Activated naive CD8-positive, alpha-beta T cell (primary cell): ENCODE measurements around the gene IL10RB.
"Not testable (repeated sequence)": the region's sequence is repeated elsewhere in the genome, so short reads cannot be mapped to it uniquely, and the experiment has no call there.

Experiments
- H3K27ac Mint-ChIP-seq: one replicate; pipeline ENCODE4 v1.8.0; 2021; ENCODE audit warnings: mixed read lengths
- H3K27me3 Mint-ChIP-seq: one replicate; pipeline ENCODE4 v1.8.0; 2021; ENCODE audit warnings: mixed read lengths
- H3K36me3 Mint-ChIP-seq: one replicate; pipeline ENCODE4 v1.8.0; 2021; ENCODE audit warnings: mixed read lengths
- H3K4me1 Mint-ChIP-seq: one replicate; pipeline ENCODE4 v1.8.0; 2021; ENCODE audit warnings: low read depth, mixed read lengths
- H3K4me3 Mint-ChIP-seq: one replicate; pipeline ENCODE4 v1.8.0; 2021; ENCODE audit warnings: mild to moderate bottlenecking, mixed read lengths
- H3K9me3 Mint-ChIP-seq: one replicate; pipeline ENCODE4 v1.8.0; 2021; ENCODE audit warnings: low read depth, mixed read lengths

The IL10RB gene

GRCh38 chr21:33266050-33266788 is at the start of gene IL10RB:
IL10RB (plus strand) TSS chr21:33266367; CDS start chr21:33266466, 99 bp downstream.
- Mint-ChIP-seq H3K9me3 (no peaks in the 10 kb centered on the region), H3K27me3 (no peaks in the 10 kb centered on the region), H3K4me1 (peaks cover 63% of the 10 kb centered on the region)

GRCh38 chr21:33217138-33217520 is 49.0 kb upstream of the IL10RB start:
- no peaks in the 10 kb centered on the region for H3K27me3 Mint-ChIP-seq
- peaks cover 13% of the 10 kb centered on the region for H3K36me3 Mint-ChIP-seq
- H3K4me1 Mint-ChIP-seq: peaks cover 76% of the 10 kb centered on the region
- H3K27ac Mint-ChIP-seq: no peak overlapping the region
- H3K4me3 Mint-ChIP-seq: no peak overlapping the region
- H3K9me3 Mint-ChIP-seq: peaks cover 12% of the 10 kb centered on the region

More at GRCh38 chr21:33266050-33266788, at the start of gene IL10RB:
- Mint-ChIP-seq H3K36me3 (peaks cover 8% of the 10 kb centered on the region), H3K27ac (peak within 1 kb of the TSS; percentile 97), H3K4me3 (peak within 1 kb of the TSS; percentile 96)

- H3K36me3 Mint-ChIP-seq: peaks cover 13% of the 10 kb centered on the region
- H3K9me3 Mint-ChIP-seq: peaks cover 12% of the 10 kb centered on the region
- no peaks in the 10 kb centered on the region for H3K27me3 Mint-ChIP-seq
- peak overlapping the region; percentile 1 for H3K4me3 Mint-ChIP-seq
- peak overlapping the region; percentile 70 for H3K27ac Mint-ChIP-seq
- H3K4me1 Mint-ChIP-seq: peaks cover 54% of the 10 kb centered on the region
Observed at GRCh38 chr21:33219300-33219699, 46.9 kb upstream of the IL10RB start.

- Mint-ChIP-seq H3K36me3 (peaks cover 13% of the 10 kb centered on the region), H3K27me3 (no peaks in the 10 kb centered on the region), H3K9me3 (peaks cover 12% of the 10 kb centered on the region), H3K4me1 (peaks cover 49% of the 10 kb centered on the region), H3K27ac (no peak overlapping the region), H3K4me3 (no peak overlapping the region)
Observed at GRCh38 chr21:33219954-33220353, 46.2 kb upstream of the IL10RB start.

GRCh38 chr21:33225376-33225775 is 40.8 kb upstream of the IL10RB start:
- not testable (repeated sequence) for H3K27ac Mint-ChIP-seq, H3K4me3 Mint-ChIP-seq, H3K27me3 Mint-ChIP-seq, H3K36me3 Mint-ChIP-seq
- H3K4me1 Mint-ChIP-seq: peaks cover 24% of the 10 kb centered on the region
- peaks cover 12% of the 10 kb centered on the region for H3K9me3 Mint-ChIP-seq

GRCh38 chr21:33228455-33228854 is 37.7 kb upstream of the IL10RB start:
- Mint-ChIP-seq H3K36me3 (peaks cover 4% of the 10 kb centered on the region), H3K27ac (no peak overlapping the region), H3K4me3 (peak overlapping the region; percentile 47), H3K27me3 (no peaks in the 10 kb centered on the region), H3K4me1 (peaks cover 45% of the 10 kb centered on the region), H3K9me3 (no peaks in the 10 kb centered on the region)

- peaks cover 51% of the 10 kb centered on the region for H3K4me1 Mint-ChIP-seq
- H3K36me3 Mint-ChIP-seq: peaks cover 4% of the 10 kb centered on the region
- H3K9me3 Mint-ChIP-seq: no peaks in the 10 kb centered on the region
Observed at GRCh38 chr21:33229099-33229783, 36.9 kb upstream of the IL10RB start.

GRCh38 chr21:33229784-33230544 is 36.2 kb upstream of the IL10RB start, which contains the start of gene IFNAR2:
IFNAR2 (plus strand) TSS chr21:33229938; CDS start chr21:33241923, 11,985 bp downstream.
- Mint-ChIP-seq H3K36me3 (peaks cover 4% of the 10 kb centered on the region), H3K27ac (peak within 1 kb of the TSS; percentile 94), H3K9me3 (no peaks in the 10 kb centered on the region), H3K4me1 (peaks cover 58% of the 10 kb centered on the region), H3K27me3 (no peaks in the 10 kb centered on the region), H3K4me3 (peak within 1 kb of the TSS; percentile 94)

More at GRCh38 chr21:33229099-33229783, 36.9 kb upstream of the IL10RB start:
- no peaks in the 10 kb centered on the region for H3K27me3 Mint-ChIP-seq
- H3K27ac Mint-ChIP-seq: peak overlapping the region; percentile 93
- peak overlapping the region; percentile 82 for H3K4me3 Mint-ChIP-seq

- Mint-ChIP-seq H3K36me3 (peaks cover 4% of the 10 kb centered on the region), H3K4me3 (peak overlapping the region; percentile 94), H3K27ac (peak overlapping the region; percentile 94), H3K27me3 (no peaks in the 10 kb centered on the region), H3K4me1 (peaks cover 64% of the 10 kb centered on the region), H3K9me3 (no peaks in the 10 kb centered on the region)
Observed at GRCh38 chr21:33230545-33231324, 35.4 kb upstream of the IL10RB start.

GRCh38 chr21:33231526-33231925 is 34.6 kb upstream of the IL10RB start:
- Mint-ChIP-seq H3K27me3 (no peaks in the 10 kb centered on the region), H3K36me3 (peaks cover 4% of the 10 kb centered on the region), H3K4me1 (peaks cover 70% of the 10 kb centered on the region), H3K4me3 (peak overlapping the region; percentile 94), H3K27ac (peak overlapping the region; percentile 94), H3K9me3 (no peaks in the 10 kb centered on the region)

- peak overlapping the region; percentile 94 for H3K4me3 Mint-ChIP-seq
- peaks cover 74% of the 10 kb centered on the region for H3K4me1 Mint-ChIP-seq
- peaks cover 7% of the 10 kb centered on the region for H3K36me3 Mint-ChIP-seq
- H3K9me3 Mint-ChIP-seq: no peaks in the 10 kb centered on the region
- H3K27ac Mint-ChIP-seq: peak overlapping the region; percentile 94
- H3K27me3 Mint-ChIP-seq: no peaks in the 10 kb centered on the region
Observed at GRCh38 chr21:33232291-33233034, 33.7 kb upstream of the IL10RB start.

GRCh38 chr21:33234635-33235520 is 31.3 kb upstream of the IL10RB start:
- peaks cover 7% of the 10 kb centered on the region for H3K36me3 Mint-ChIP-seq
- H3K4me1 Mint-ChIP-seq: peaks cover 79% of the 10 kb centered on the region
- no peaks in the 10 kb centered on the region for H3K27me3 Mint-ChIP-seq
- no peaks in the 10 kb centered on the region for H3K9me3 Mint-ChIP-seq
- peak overlapping the region; percentile 65 for H3K4me3 Mint-ChIP-seq
- H3K27ac Mint-ChIP-seq: peak overlapping the region; percentile 83
